Loucy (cell line): ENCODE measurements around the gene ELL.

ENCODE experiments used
- H2AFZ ChIP-seq: fragments of 200-600 bp; sonication (generic); 2 replicates; pipeline ENCODE4 v1.6.0; 2016; ENCODE audit warnings: antibody characterized with exemption, mild to moderate bottlenecking, low read length, moderate library complexity
- H3F3A ChIP-seq: fragments of 200-600 bp; 2 replicates; pipeline ENCODE4 v1.6.0; 2016; ENCODE audit warnings: antibody characterized with exemption, low read depth, mild to moderate bottlenecking
- H3K27me3 ChIP-seq: fragments of 200-600 bp; sonication (generic); 2 replicates; pipeline ENCODE4 v1.6.1; 2014; ENCODE audit warnings: low read length, mild to moderate bottlenecking; ENCODE audit not compliant: insufficient read depth, poor library complexity, severe bottlenecking
- H3K36me3 ChIP-seq: fragments of 200-600 bp; sonication (generic); 2 replicates; pipeline ENCODE4 v1.6.1; 2016; ENCODE audit warnings: low read length; ENCODE audit not compliant: insufficient read depth
- H3K4me1 ChIP-seq: fragments of 200-600 bp; sonication (generic); 2 replicates; pipeline ENCODE4 v1.5.1; 2014; ENCODE audit warnings: low read length, mild to moderate bottlenecking; ENCODE audit not compliant: insufficient read depth, poor library complexity, severe bottlenecking
- H3K4me2 ChIP-seq: fragments of 200-600 bp; sonication (generic); 2 replicates; pipeline ENCODE4 v1.6.0; 2014; ENCODE audit warnings: antibody characterized with exemption, low read length, low read depth, mild to moderate bottlenecking; ENCODE audit not compliant: poor library complexity, severe bottlenecking
- H3K4me3 ChIP-seq: fragments of 200-600 bp; sonication (generic); 2 replicates; pipeline ENCODE4 v1.5.1; 2014; ENCODE audit warnings: low read length, mild to moderate bottlenecking, mixed read lengths; ENCODE audit not compliant: poor library complexity, severe bottlenecking
- H3K79me2 ChIP-seq: fragments of 200-600 bp; sonication (generic); 2 replicates; pipeline ENCODE4 v1.6.1; 2014; ENCODE audit warnings: low read length; ENCODE audit not compliant: insufficient read depth
- H3K9ac ChIP-seq: fragments of 200-600 bp; sonication (generic); 2 replicates; pipeline ENCODE4 v1.6.0; 2014; ENCODE audit warnings: mild to moderate bottlenecking, low read depth, low read length, moderate library complexity; ENCODE audit not compliant: poor library complexity, severe bottlenecking
- H3K9me2 ChIP-seq: fragments of 200-600 bp; sonication (generic); replicated peaks from 2 replicates; pipeline ENCODE4 v1.6.1; 2016; ENCODE audit warnings: low read depth, low read length, mixed read lengths
- H3K9me3 ChIP-seq: fragments of 200-600 bp; sonication (generic); 2 replicates; pipeline ENCODE4 v1.6.1; 2014; ENCODE audit warnings: mild to moderate bottlenecking, antibody characterized with exemption, low read length, low read depth; ENCODE audit not compliant: insufficient read depth
- H4K20me1 ChIP-seq: fragments of 200-600 bp; sonication (generic); 2 replicates; pipeline ENCODE4 v1.6.0; 2014; ENCODE audit warnings: antibody characterized with exemption, low read length, mild to moderate bottlenecking; ENCODE audit not compliant: insufficient read depth, poor library complexity, severe bottlenecking
- EZH2phosphoT487 ChIP-seq: fragments of 200-600 bp; IDR thresholded peaks from 2 replicates; pipeline ENCODE4 v1.6.1; 2018; ENCODE audit warnings: antibody characterized with exemption, mild to moderate bottlenecking, moderate library complexity, borderline replicate concordance
- TF ChIP-seq, protein P1 (sequence below): fragments of 200-600 bp; sonication (generic); conservative IDR thresholded peaks from 2 replicates; pipeline ENCODE4 v1.5.1; 2014; ENCODE audit warnings: mild to moderate bottlenecking, antibody characterized with exemption, low read length

Gene ELL

DNA sequence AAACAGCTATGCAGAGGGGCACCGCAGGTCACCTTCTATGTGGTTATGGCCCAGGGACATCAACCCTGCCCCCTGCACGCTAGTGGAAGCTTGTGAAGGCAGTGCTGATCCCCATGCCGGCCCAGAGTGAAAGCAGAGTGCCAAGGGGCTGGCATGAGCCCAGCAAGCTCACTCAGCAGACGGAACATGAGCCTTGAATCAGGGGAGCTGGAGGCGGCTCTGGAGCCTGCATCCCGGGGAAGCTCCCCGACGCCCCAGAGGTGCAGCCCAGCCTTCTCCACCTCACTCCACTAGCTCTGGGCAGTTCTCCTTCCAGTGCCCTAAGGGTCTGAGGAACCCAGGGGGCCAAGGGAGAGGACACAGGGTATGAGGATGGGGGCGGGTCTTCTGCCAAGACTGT, 64.9 kb downstream of the ELL start:
- H3K4me1 ChIP-seq: no peaks in the 10 kb centered on the region
- H3K27me3 ChIP-seq: no peaks in the 10 kb centered on the region
- H2AFZ ChIP-seq: no peak overlapping the region
- H3K79me2 ChIP-seq: no peaks in the 10 kb centered on the region
- peaks cover 55% of the 10 kb centered on the region; the same call in 1 of the 2 replicates for H3K36me3 ChIP-seq
- no peaks in the 10 kb centered on the region for H4K20me1 ChIP-seq
- no peak overlapping the region for H3K9ac ChIP-seq
- no peak overlapping the region for H3K4me2 ChIP-seq
- no peak overlapping the region for H3K4me3 ChIP-seq
- no peaks in the 10 kb centered on the region for H3K9me3 ChIP-seq
- TF ChIP-seq, protein P1, sequence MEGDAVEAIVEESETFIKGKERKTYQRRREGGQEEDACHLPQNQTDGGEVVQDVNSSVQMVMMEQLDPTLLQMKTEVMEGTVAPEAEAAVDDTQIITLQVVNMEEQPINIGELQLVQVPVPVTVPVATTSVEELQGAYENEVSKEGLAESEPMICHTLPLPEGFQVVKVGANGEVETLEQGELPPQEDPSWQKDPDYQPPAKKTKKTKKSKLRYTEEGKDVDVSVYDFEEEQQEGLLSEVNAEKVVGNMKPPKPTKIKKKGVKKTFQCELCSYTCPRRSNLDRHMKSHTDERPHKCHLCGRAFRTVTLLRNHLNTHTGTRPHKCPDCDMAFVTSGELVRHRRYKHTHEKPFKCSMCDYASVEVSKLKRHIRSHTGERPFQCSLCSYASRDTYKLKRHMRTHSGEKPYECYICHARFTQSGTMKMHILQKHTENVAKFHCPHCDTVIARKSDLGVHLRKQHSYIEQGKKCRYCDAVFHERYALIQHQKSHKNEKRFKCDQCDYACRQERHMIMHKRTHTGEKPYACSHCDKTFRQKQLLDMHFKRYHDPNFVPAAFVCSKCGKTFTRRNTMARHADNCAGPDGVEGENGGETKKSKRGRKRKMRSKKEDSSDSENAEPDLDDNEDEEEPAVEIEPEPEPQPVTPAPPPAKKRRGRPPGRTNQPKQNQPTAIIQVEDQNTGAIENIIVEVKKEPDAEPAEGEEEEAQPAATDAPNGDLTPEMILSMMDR: no peak
- no peak for TF ChIP-seq EZH2phosphoT487
- no peaks in the 10 kb centered on the region for H3F3A ChIP-seq
- H3K9me2 ChIP-seq: no peaks in the 10 kb centered on the region

DNA sequence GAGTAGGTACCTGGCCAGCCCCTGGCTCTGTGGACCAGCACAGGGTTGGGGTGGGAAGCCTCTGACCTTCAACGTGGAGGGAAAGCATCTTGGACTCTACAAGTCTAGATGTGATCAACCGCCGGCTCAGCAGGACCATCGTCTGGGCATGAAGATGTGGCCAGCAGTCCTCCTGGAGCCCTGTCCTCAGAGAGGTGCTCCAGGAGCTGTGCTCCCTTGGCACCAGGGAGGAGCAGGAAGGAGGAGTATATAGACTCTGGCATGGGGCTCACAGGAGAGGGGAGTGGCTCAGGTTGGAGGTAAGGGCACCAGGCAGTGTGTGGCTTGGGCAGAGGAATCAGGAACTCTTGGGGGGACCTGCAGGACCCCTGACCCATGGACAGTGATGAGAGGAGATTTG, 65.6 kb downstream of the ELL start:
- H3K4me3 ChIP-seq: no peak overlapping the region
- H3K4me2 ChIP-seq: no peak overlapping the region
- no peaks in the 10 kb centered on the region for H3K9me2 ChIP-seq
- H3K27me3 ChIP-seq: no peaks in the 10 kb centered on the region
- H3K36me3 ChIP-seq: peaks cover 50% of the 10 kb centered on the region; the same call in 1 of the 2 replicates
- no peaks in the 10 kb centered on the region for H4K20me1 ChIP-seq
- no peak overlapping the region for H3K9ac ChIP-seq
- no peaks in the 10 kb centered on the region for H3K4me1 ChIP-seq
- TF ChIP-seq EZH2phosphoT487: no peak
- TF ChIP-seq, protein P1: no peak
- H2AFZ ChIP-seq: no peak overlapping the region
- H3K9me3 ChIP-seq: no peaks in the 10 kb centered on the region
- H3K79me2 ChIP-seq: no peaks in the 10 kb centered on the region
- no peaks in the 10 kb centered on the region for H3F3A ChIP-seq

DNA sequence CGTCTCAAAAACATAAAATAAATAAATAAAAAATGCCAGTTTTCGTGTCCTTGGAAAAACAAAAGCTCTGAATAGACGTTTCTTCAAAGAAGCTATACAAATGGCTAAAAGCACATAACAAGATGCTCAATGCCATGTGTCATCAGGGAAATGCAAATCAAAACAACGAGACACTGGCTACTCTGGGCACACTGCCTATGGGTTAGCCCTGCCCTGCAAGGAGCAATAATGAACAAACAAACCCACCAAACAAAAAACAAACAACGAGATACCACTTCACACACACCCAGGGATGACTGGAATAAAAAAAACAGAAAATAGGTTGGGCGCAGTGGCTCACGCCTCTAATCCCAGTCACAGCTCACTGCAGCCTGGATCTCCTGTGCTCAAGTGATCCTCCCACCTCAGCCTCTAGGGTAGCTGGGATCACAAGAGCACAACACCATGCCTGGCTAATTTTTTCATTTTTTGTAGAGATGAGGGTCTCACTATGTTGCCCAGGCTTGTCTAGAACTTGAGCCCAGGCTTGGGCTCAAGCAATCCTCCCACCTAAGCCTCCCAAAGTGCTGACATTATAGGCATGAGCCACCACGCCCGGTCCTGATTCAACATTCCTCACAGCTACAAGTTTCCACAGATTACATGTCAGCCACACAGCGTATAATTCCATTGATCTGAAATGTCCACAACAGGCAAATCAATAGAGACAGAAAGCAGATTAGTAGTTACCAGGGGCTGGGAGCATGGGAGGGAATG, 68.4 kb downstream of the ELL start:
- H3K9me3 ChIP-seq: no peaks in the 10 kb centered on the region
- no peaks in the 10 kb centered on the region for H3K79me2 ChIP-seq
- H3K36me3 ChIP-seq: peaks cover 47% of the 10 kb centered on the region; the same call in 1 of the 2 replicates
- no peak overlapping the region for H3K9ac ChIP-seq
- H3K4me3 ChIP-seq: no peak overlapping the region
- no peaks in the 10 kb centered on the region for H4K20me1 ChIP-seq
- no peak overlapping the region for H3K4me2 ChIP-seq
- TF ChIP-seq EZH2phosphoT487: no peak
- TF ChIP-seq, protein P1: no peak
- no peaks in the 10 kb centered on the region for H3K27me3 ChIP-seq
- no peak overlapping the region for H2AFZ ChIP-seq
- H3K4me1 ChIP-seq: no peaks in the 10 kb centered on the region
- H3F3A ChIP-seq: no peaks in the 10 kb centered on the region
- H3K9me2 ChIP-seq: no peaks in the 10 kb centered on the region
